Endothelial cell of umbilical vein (primary cell): ENCODE data around the gene NUDT21. TPM values are rescaled to one million over a fixed set of nuclear protein-coding genes. Genes with fewer than 3 reads are reported as not detected.
A peak's percentile ranks its signal among the peaks of the same experiment; 100 is the strongest.

ENCODE experiments used
- BruUV-seq: library from RNA; stranded (reverse); fragments of 400-500 nt; replicated peaks from 2 replicates; lab custom pipeline; 2021; lab: Mats Ljungman, UMichigan
- CTCF ChIA-PET: fragments of 300-600, 350-600 bp; sonication (Branson Sonifier 250); formaldehyde crosslinking; loops from one replicate; lab custom pipeline; 2021; ENCODE audit warnings: antibody characterized with exemption, inconsistent platforms; lab: Charles Lee
- POLR2A ChIA-PET: fragments of 300-600, 350-600 bp; sonication (Branson Sonifier 250); formaldehyde crosslinking; loops from one replicate; lab custom pipeline; 2021; ENCODE audit warnings: antibody characterized with exemption, inconsistent platforms; lab: Charles Lee
- DNase-seq: peaks from one replicate; pipeline ENCODE4 v3.0.0-alpha.2; 2011; ENCODE audit warnings: low read depth, low spot score
- FAIRE-seq: peaks from 2 replicates; lab custom pipeline; 2011; peaks lifted over from hg19 to GRCh38; lab: Jason Lieb, UNC
- H2AFZ ChIP-seq: 2 replicates; pipeline ENCODE4 v1.6.0; 2012; ENCODE audit warnings: low read depth, low read length, control low read depth, inconsistent platforms
- H3K27ac ChIP-seq: 2 replicates; pipeline ENCODE4 v1.5.1; 2011; ENCODE audit warnings: low read depth, mild to moderate bottlenecking, control low read depth, low read length, moderate library complexity; ENCODE audit not compliant: insufficient read depth
- H3K27me3 ChIP-seq, 2 experiments: 2 replicates each; pipeline versions ENCODE4 v1.6.0 to v1.6.1; 2011; ENCODE audit warnings: low read length in 2 of 2, mixed read lengths in 1 of 2; ENCODE audit not compliant: control insufficient read depth in 2 of 2, insufficient read depth in 2 of 2
- H3K36me3 ChIP-seq, 2 experiments: 2 replicates in 1 of 2; 3 replicates in 1 of 2; pipeline ENCODE4 v1.5.1; 2011; ENCODE audit warnings: low read length in 2 of 2, mild to moderate bottlenecking in 1 of 2, moderate library complexity in 1 of 2; ENCODE audit not compliant: control insufficient read depth in 2 of 2, insufficient read depth in 2 of 2; ENCODE audit errors: extremely low read depth in 1 of 2
- H3K4me1 ChIP-seq: 3 replicates; pipeline ENCODE4 v1.5.1; 2011; ENCODE audit warnings: mild to moderate bottlenecking, low read length; ENCODE audit not compliant: control insufficient read depth, insufficient read depth; ENCODE audit errors: extremely low read depth
- H3K4me2 ChIP-seq: 2 replicates; pipeline ENCODE4 v1.6.1; 2011; ENCODE audit warnings: low read length, control low read depth, mixed read lengths; ENCODE audit not compliant: insufficient read depth
- H3K4me3 ChIP-seq, 3 experiments: fragments of 200-600 bp in 1 of 3; sonication (generic), shearing (Covaris generic) in 1 of 3; replicated peaks in 1 of 3; 2 replicates each; pipeline ENCODE4 v1.5.1; 2011 to 2016; ENCODE audit warnings: control low read depth in 3 of 3, low read length in 3 of 3, mild to moderate bottlenecking in 2 of 3, inconsistent platforms in 1 of 3, low read depth in 1 of 3, moderate library complexity in 1 of 3; ENCODE audit not compliant: insufficient read depth in 1 of 3
- H3K79me2 ChIP-seq: 2 replicates; pipeline ENCODE4 v1.6.0; 2012; ENCODE audit warnings: low read length, inconsistent platforms; ENCODE audit not compliant: control insufficient read depth, insufficient read depth
- H3K9ac ChIP-seq: replicated peaks from 2 replicates; pipeline ENCODE3; 2011; ENCODE audit warnings: low read length, control low read depth; ENCODE audit not compliant: insufficient read depth; ENCODE audit errors: extremely low read depth
- H3K9me1 ChIP-seq: replicated peaks from 3 replicates; pipeline ENCODE4 v1.6.0; 2011; ENCODE audit warnings: mild to moderate bottlenecking, low read length; ENCODE audit not compliant: control insufficient read depth, insufficient read depth; ENCODE audit errors: extremely low read depth
- H3K9me3 ChIP-seq: replicated peaks from 2 replicates; pipeline ENCODE4 v1.5.1; 2012; ENCODE audit warnings: low read length, inconsistent platforms; ENCODE audit not compliant: control insufficient read depth, insufficient read depth
- H4K20me1 ChIP-seq: replicated peaks from 2 replicates; pipeline ENCODE3; 2011; ENCODE audit warnings: mild to moderate bottlenecking, low read length; ENCODE audit not compliant: control insufficient read depth, insufficient read depth; ENCODE audit errors: extremely low read depth
- EZH2 ChIP-seq: IDR thresholded peaks from 2 replicates; pipeline ENCODE4 v1.6.1; 2012; ENCODE audit warnings: borderline replicate concordance, low read depth, mild to moderate bottlenecking, moderate library complexity, low read length, inconsistent platforms; ENCODE audit not compliant: severe bottlenecking
- FOS ChIP-seq: IDR thresholded peaks from 2 replicates; pipeline ENCODE4 v1.6.1; 2011; ENCODE audit warnings: mild to moderate bottlenecking, low read length, moderate library complexity, borderline replicate concordance; ENCODE audit not compliant: insufficient read depth
- GATA2 ChIP-seq: IDR thresholded peaks from 2 replicates; pipeline ENCODE4 v1.7.0; 2011; ENCODE audit warnings: low read depth, mild to moderate bottlenecking, moderate library complexity, mixed read lengths, low read length; ENCODE audit not compliant: insufficient read length, insufficient read depth
- JUN ChIP-seq: IDR thresholded peaks from 2 replicates; pipeline ENCODE4 v1.6.1; 2011; ENCODE audit warnings: borderline replicate concordance, low read depth; ENCODE audit not compliant: insufficient read length, insufficient read depth
- MYC ChIP-seq: IDR thresholded peaks from one replicate; pipeline ENCODE4 v1.6.1; 2011; ENCODE audit warnings: mild to moderate bottlenecking, low read depth, low read length
- POLR2A ChIP-seq: IDR thresholded peaks from 2 replicates; pipeline ENCODE4 v1.6.1; 2012; ENCODE audit warnings: low read depth, mild to moderate bottlenecking, control low read depth, low read length
- POLR2AphosphoS5 ChIP-seq: IDR thresholded peaks from 2 replicates; pipeline ENCODE4 v1.6.1; 2012; ENCODE audit warnings: low read depth, mild to moderate bottlenecking, control low read depth, low read length, moderate library complexity; ENCODE audit not compliant: insufficient read depth
- dilution Hi-C: fragments of 300-500 bp; cut with MboI; formaldehyde crosslinking; loops from one replicate; pipeline ENCODE4 v1.15.0; 2019; ENCODE audit warnings: low sequenced_read_pairs; ENCODE audit not compliant: extremely low pct_ligation_motif_present
- intact Hi-C: fragments of 100-400 bp; cut with micrococcal nuclease; formaldehyde crosslinking; loops from one replicate; pipeline ENCODE4 v1.10.0; 2022
- polyA plus RNA-seq, 4 experiments: library from polyadenylated mRNA; depleted of rRNA in 3 of 4; stranded (reverse) in 3 of 4; unstranded in 1 of 4; fragments of >200 nt; gene quantifications; 2 replicates each; pipeline versions ENCODE4 v1.2.1 to v1.2.3, GENCODE V29; 2011 to 2012; ENCODE audit warnings: missing spikeins in 1 of 4
- total RNA-seq: library from RNA; stranded (reverse); gene quantifications from 2 replicates; pipeline ENCODE4 v1.2.3, GENCODE V29; 2021
- TF ChIP-seq, protein P1 (sequence below), 2 donors: IDR thresholded peaks; 1 replicate in 1 of 2; 2 replicates in 1 of 2; pipeline ENCODE4 v1.5.1; 2011; ENCODE audit warnings: low read length in 2 of 2, mild to moderate bottlenecking in 2 of 2, moderate library complexity in 2 of 2, control low read depth in 1 of 2, inconsistent platforms in 1 of 2, low read depth in 1 of 2; ENCODE audit not compliant: insufficient read depth in 1 of 2; ENCODE audit errors: extremely low read depth in 1 of 2
- TF ChIP-seq, protein P2 (sequence below): IDR thresholded peaks from 2 replicates; pipeline ENCODE4 v1.6.1; 2011; ENCODE audit not compliant: insufficient read depth, insufficient read length

NUDT21 gene
- total and polyA plus RNA-seq, 2 donors (not counting 3 experiments of a cell fraction or from before 2014, with no cell fraction given) = 56.4 to 158 TPM

GRCh38 chr16:56425439-56425832 is 25.7 kb downstream of the NUDT21 start, which contains the start of gene AMFR:
Gene AMFR, minus strand, starts transcription at chr16:56425545. Its CDS starts 218 bp downstream, at chr16:56425327.
- dilution Hi-C loops = no loop called here
- H4K20me1 ChIP-seq = peaks cover 2% of the 10 kb centered on the region
- peak within 1 kb of the TSS; percentile 97 for H3K4me2 ChIP-seq
- no peaks in the 10 kb centered on the region for H3K36me3 ChIP-seq
- no peak for FAIRE-seq
- peak within 1 kb of the TSS; percentile 54 to 87 (median 68) for H3K4me3 ChIP-seq
- H2AFZ ChIP-seq = peak within 1 kb of the TSS; percentile 83
- peaks cover 45% of the 10 kb centered on the region for H3K79me2 ChIP-seq
- no peaks in the 10 kb centered on the region for H3K27me3 ChIP-seq
- H3K9ac ChIP-seq = peak within 1 kb of the TSS; percentile 75
- CTCF ChIA-PET = no interaction called here
- TF ChIP-seq POLR2A (peak; percentile 32), MYC (no peak)
- TF ChIP-seq, protein P1, sequence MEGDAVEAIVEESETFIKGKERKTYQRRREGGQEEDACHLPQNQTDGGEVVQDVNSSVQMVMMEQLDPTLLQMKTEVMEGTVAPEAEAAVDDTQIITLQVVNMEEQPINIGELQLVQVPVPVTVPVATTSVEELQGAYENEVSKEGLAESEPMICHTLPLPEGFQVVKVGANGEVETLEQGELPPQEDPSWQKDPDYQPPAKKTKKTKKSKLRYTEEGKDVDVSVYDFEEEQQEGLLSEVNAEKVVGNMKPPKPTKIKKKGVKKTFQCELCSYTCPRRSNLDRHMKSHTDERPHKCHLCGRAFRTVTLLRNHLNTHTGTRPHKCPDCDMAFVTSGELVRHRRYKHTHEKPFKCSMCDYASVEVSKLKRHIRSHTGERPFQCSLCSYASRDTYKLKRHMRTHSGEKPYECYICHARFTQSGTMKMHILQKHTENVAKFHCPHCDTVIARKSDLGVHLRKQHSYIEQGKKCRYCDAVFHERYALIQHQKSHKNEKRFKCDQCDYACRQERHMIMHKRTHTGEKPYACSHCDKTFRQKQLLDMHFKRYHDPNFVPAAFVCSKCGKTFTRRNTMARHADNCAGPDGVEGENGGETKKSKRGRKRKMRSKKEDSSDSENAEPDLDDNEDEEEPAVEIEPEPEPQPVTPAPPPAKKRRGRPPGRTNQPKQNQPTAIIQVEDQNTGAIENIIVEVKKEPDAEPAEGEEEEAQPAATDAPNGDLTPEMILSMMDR (IDR thresholded peaks at IDR 0.05; ENCODE audit: extremely low read depth in 1 of 2, insufficient read depth in 1 of 2, low read depth in 1 of 2, low read length in 2 of 2) = peak; percentile 23 to 46
- no peaks in the 10 kb centered on the region for H3K9me3 ChIP-seq
- no peaks in the 10 kb centered on the region for H3K9me1 ChIP-seq
- intact Hi-C loops = loop anchor here (1.0 kb wide), 2 partner anchors 26 to 69 kb away; partner anchors contain the start of genes NUDT21 and OGFOD1
- BruUV-seq = no TSS peak
- peak within 1 kb of the TSS; percentile 68 for H3K27ac ChIP-seq
- POLR2A ChIA-PET = no interaction called here
- peak; percentile 67 for DNase-seq
- peaks cover 13% of the 10 kb centered on the region for H3K4me1 ChIP-seq

DNA sequence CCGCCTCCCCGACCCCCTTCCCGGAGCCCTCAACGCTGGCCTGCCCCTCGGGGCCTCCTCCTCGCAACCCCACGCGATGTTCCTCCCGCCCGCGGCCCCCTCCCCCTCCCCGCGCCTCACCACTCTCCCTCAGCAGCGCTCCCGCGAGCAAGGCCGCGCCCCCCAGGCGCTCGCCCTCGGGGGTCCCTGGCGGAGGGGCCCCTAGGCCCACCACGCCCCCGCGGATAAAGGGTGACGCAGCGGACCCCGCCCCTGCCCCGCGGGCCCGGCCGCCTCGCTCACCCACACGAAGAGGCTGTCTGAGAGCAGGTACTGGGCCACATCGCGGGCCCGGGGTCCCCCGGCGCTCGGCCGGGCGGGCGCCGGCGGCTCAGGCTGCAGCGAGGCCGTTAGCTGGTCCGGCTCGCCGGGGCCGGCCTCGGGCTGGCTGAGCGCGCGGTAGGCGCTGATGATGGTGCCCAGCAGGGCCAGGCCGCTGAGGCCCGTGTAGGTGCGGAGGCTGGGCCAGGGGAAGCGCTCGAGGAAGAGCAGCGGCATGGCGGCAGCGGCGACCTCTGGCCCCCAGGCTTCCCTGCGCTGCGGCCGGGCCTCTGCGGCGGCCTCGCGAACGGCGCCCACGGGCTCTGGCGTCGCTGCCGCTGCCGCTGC is 26.2 kb downstream of the NUDT21 start:
- ChIA-PET CTCF (interaction anchor here (1.2 kb wide), 1 partner anchor 277 kb away, joined by 4 read pairs; no protein-coding TSS in a partner anchor), POLR2A (no interaction called here)
- Histone ChIP-seq H3K9ac (peak overlapping the region; percentile 75), H3K4me1 (peaks cover 13% of the 10 kb centered on the region), H2AFZ (peak overlapping the region; percentile 83), H4K20me1 (peaks cover 2% of the 10 kb centered on the region), H3K27ac (peak overlapping the region; percentile 68), H3K79me2 (peaks cover 50% of the 10 kb centered on the region), H3K27me3 (no peaks in the 10 kb centered on the region), H3K4me2 (peak overlapping the region; percentile 54), H3K4me3 (peak overlapping the region; percentile 54 to 87 (median 68)), H3K36me3 (no peaks in the 10 kb centered on the region), H3K9me1 (no peaks in the 10 kb centered on the region), H3K9me3 (no peaks in the 10 kb centered on the region)
- FAIRE-seq (no peak), DNase-seq (peak; percentile 40)
- intact Hi-C loops = loop anchor here (1.0 kb wide), 2 partner anchors 26 to 69 kb away; partner anchors contain the start of genes NUDT21 and OGFOD1
- no TSS peak for BruUV-seq
- dilution Hi-C loops = no loop called here
- no peak for TF ChIP-seq MYC
- no peak for TF ChIP-seq POLR2AphosphoS5
- TF ChIP-seq EZH2 = no peak
- TF ChIP-seq GATA2 = no peak
- TF ChIP-seq, protein P1 (IDR thresholded peaks at IDR 0.05; ENCODE audit: extremely low read depth in 1 of 2, insufficient read depth in 1 of 2, low read depth in 1 of 2, low read length in 2 of 2) = no peak
- TF ChIP-seq, protein P2, sequence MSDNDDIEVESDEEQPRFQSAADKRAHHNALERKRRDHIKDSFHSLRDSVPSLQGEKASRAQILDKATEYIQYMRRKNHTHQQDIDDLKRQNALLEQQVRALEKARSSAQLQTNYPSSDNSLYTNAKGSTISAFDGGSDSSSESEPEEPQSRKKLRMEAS = no peak
- no peak for TF ChIP-seq FOS
- no peak for TF ChIP-seq POLR2A
- no peak for TF ChIP-seq JUN
